T-helper 22 cell (primary cell): ENCODE measurements around the gene CNGB1.
"Not testable (repeated sequence)": the region's sequence is repeated elsewhere in the genome, so short reads cannot be mapped to it uniquely, and the experiment has no call there.

Source experiments
- DNase-seq: peaks from one replicate; pipeline ENCODE4 v3.0.0-alpha.2; 2020; ENCODE audit warnings: low read depth

The CNGB1 gene

DNA sequence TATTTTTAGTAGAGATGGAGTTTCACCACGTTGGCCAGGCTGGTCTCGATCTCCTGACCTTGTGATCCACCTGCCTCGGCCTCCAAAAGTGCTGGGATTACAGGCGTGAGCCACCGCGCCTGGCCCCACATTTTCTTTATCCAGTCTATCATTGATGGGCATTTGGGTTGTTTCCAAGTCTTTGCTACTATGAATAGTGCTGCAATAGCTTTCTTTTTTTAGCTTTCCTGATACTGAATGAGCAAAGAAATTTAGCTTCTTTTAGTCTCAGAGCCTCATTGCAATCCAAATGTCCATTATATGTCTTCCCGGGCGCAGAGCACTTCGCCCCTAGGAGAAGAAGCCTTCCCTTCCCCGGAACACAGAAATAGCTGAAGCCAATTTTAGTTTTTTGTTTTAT lies 112.9 kb downstream of the CNGB1 start:
- not testable (repeated sequence) for DNase-seq

DNA sequence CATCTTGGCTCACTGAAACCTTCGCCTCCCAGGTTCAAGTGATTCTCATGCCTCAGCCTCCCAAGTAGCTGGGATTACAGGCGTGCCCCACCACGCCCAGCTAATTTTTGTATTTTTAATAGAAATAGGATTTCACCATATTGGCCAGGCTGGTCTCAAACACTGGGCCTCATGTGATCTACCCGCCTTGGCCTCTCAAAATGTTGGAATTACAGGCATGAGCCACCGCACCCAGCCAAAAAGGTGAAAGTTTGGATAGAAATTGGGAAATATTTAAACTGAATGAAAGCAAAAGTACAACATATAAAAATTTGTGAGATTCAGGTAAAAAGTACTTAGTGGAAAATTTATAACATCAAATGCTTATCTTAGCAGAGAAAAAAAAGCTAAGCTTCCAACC lies 115.7 kb downstream of the CNGB1 start:
- DNase-seq: no peak

GRCh38 chr16:57852189-57852588 lies 118.7 kb downstream of the CNGB1 start:
- no peak for DNase-seq

DNA sequence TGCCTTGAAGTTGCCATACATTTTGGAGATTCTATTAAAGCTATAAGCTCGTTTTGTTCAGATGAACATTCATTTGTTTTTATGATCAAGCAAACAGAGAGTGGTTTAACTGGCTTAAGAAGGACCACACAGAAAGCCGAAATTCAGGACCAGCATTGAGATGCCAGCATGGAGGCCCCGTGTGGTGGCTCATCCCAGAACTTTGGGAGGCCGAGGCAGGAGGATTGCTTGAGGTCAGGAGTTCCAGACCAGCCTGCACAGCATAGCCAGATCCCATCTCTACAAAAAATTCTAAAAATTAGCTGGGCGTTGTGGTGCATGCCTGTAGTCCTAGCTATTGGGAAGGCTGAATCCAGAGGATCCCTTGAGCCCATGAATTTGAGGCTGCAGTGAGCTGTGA lies 122.7 kb downstream of the CNGB1 start:
- no peak for DNase-seq

GRCh38 chr16:57846931-57847330 lies 124.0 kb downstream of the CNGB1 start:
- DNase-seq: not testable (repeated sequence)

GRCh38 chr16:57846078-57846697 lies 124.7 kb downstream of the CNGB1 start:
- no peak for DNase-seq

DNA sequence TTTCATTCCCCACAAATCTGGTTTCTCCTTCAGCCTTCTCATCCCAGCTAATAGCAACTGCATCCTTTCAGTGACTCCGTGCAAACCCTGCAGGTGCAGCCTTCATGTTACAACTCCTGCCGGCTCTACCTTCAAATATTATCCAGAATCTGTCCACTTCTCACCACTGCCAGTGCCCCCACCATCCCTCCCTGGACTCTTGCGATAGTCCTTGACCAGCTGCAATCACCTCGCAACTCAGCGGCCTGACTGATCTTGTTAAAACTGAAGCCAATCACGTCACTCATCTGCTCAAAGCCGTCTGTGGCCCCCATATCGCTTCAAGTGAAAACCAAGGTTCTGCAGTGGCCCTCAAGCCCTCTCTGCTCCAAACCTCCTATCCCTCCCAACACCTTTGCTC lies 125.8 kb downstream of the CNGB1 start:
- no peak for DNase-seq

DNA sequence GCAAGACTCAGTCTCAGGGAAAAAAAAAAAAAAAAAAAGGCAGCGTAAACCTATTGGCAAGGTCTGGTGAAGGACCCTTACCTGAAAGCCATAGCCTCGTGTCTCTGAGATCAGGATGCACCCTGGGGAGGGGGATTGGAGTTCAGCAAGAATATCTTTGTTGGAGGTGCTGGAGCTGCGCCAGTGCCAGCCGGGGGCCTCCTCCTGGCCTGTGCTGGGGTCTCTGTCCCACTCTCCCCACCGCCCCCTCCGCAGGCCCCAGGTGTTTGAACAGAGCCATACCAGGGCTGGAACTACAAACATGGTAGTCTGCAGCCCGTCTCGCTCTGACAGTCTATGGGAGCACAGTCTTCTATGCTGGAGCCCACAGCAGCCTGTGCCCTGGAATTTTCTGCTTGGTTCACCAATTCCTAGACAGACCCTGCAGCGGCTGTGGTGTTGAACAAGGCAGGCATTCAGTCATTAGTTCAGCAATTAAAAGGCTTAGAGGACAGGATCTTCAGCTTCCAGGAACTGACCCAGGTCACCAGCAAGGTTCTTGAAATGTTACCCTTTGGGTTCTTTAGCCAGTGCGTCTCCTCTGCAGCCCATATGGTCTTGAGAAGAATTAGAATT lies 126.4 kb downstream of the CNGB1 start:
- DNase-seq: no peak

GRCh38 chr16:57843400-57843799 lies 127.5 kb downstream of the CNGB1 start:
- DNase-seq: no peak

- DNase-seq: no peak
Observed at GRCh38 chr16:57842601-57843000, 128.3 kb downstream of the CNGB1 start.

DNA sequence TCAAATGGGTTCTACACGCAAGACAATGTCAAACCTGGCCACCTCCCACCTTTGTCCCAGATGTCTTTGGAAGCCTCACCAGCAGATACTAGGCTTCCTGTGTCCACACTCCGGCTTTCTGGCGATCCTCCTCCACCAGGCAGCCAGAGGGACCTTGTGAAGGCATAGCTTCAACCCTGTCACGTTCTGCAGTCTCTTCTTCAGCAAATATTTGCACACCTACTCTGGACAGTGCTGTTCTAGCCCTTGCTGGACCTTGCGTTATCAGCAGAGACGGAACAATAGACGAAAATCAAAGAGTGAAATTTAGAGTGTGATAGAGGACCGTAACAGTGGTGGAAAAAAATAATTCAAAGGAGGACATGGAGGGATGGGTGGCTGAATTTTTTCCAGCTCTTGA lies 130.1 kb downstream of the CNGB1 start:
- no peak for DNase-seq

GRCh38 chr16:57838161-57838560 lies 132.8 kb downstream of the CNGB1 start:
- no peak for DNase-seq

DNA sequence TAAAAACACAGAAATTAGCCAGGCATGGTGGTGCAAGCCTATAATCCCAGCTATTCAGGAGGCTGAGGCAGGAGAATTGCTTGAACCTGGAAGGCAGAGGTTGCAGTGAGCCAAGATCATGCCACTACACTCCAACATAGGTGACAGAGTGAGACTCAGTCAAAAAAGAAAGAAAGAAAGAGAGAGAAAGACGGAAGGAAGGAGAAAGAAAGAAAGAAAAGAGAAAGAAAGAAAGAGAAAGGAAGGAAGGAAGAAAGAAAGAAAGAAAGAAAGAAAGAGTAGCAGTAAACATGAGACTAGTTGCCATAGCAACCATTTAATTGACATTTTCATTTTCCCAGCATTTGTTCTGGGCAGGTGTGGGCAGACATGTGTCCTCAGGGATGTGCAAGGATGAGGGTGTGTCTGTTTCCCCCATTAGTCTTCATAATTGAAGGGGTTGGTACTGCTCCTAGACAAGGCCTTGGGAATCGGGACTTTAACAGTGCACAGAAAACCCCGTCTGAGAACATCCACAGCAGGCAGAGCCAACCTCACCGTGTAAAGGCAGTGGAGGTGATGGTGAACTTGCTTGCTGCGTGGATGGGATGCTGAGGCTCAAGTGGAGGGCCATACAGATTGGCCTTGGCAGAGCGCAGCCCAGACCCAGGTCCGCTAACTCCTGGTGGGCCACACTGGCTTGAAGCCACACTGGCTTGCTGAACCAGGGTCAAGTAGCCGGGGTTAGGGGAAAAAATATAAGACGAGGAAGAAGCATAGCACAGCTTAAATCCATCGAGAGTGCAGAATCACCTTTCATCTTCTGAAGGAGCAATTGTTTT lies 133.4 kb downstream of the CNGB1 start:
- DNase-seq: no peak

DNA sequence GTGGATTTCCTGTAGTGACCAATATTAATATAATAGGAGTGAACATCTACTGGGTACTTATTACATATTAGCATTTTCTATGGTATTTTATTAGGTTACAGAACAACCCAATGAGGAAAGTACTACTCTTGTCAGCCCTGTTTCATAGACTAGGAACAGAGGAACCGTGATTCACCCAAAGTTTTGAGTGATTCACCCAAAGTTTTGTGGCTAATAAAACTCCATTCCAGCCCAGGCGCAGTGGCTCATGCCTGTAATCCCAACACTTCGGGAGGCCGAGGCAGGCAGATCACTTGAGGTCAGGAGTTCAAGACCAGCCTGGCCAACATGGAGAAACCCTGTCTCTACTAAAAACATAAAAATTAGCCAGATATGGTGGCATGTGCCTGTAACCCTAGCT lies 135.5 kb downstream of the CNGB1 start:
- DNase-seq: not testable (repeated sequence)

- DNase-seq: no peak
Observed at GRCh38 chr16:57834936-57835335, 136.0 kb downstream of the CNGB1 start.
